Activated T-cell treated with anti-CD3 and anti-CD28 coated beads, Interleukin-2, amount 50 U/mL, for 24 hours (primary cell): ENCODE measurements around the gene PALM.
"Not testable (repeated sequence)": the region's sequence is repeated elsewhere in the genome, so short reads cannot be mapped to it uniquely, and the experiment has no call there.

ENCODE experiments used
- DNase-seq: peaks from one replicate; pipeline ENCODE4 v3.0.0-alpha.2; 2020
- H3K27ac Mint-ChIP-seq: 2 replicates; pipeline ENCODE4 v1.8.0; 2020; ENCODE audit warnings: mild to moderate bottlenecking, mixed read lengths
- H3K27me3 Mint-ChIP-seq: 2 replicates; pipeline ENCODE4 v1.8.0; 2020; ENCODE audit warnings: mixed read lengths
- H3K36me3 Mint-ChIP-seq: 2 replicates; pipeline ENCODE4 v1.8.0; 2020; ENCODE audit warnings: low read depth, mixed read lengths
- H3K4me1 Mint-ChIP-seq: 2 replicates; pipeline ENCODE4 v1.8.0; 2020; ENCODE audit warnings: low read depth, mixed read lengths
- H3K4me3 Mint-ChIP-seq: 2 replicates; pipeline ENCODE4 v1.8.0; 2020; ENCODE audit warnings: mild to moderate bottlenecking, moderate library complexity, mixed read lengths
- H3K9me3 Mint-ChIP-seq: 2 replicates; pipeline ENCODE4 v1.8.0; 2020; ENCODE audit warnings: mixed read lengths

PALM gene

GRCh38 chr19:708154-709143 is at the start of gene PALM:
TSS of gene PALM (plus strand) at chr19:708935. CDS start at chr19:709147, 212 bp downstream.
- DNase-seq = no peak
- Mint-ChIP-seq H3K27me3 (peaks cover 53% of the 10 kb centered on the region), H3K27ac (no peak within 1 kb of the TSS)

GRCh38 chr19:660793-661426 is 47.8 kb upstream of the PALM start:
- H3K27me3 Mint-ChIP-seq = no peaks in the 10 kb centered on the region
- H3K4me1 Mint-ChIP-seq = peaks cover 61% of the 10 kb centered on the region
- no peak for DNase-seq
- peak overlapping the region; percentile 98 for H3K4me3 Mint-ChIP-seq
- H3K27ac Mint-ChIP-seq = peak overlapping the region; percentile 98
- H3K36me3 Mint-ChIP-seq = peaks cover 57% of the 10 kb centered on the region
- H3K9me3 Mint-ChIP-seq = no peaks in the 10 kb centered on the region

More at GRCh38 chr19:708154-709143, at the start of gene PALM:
- H3K4me3 Mint-ChIP-seq = no peak within 1 kb of the TSS
- H3K9me3 Mint-ChIP-seq = no peaks in the 10 kb centered on the region
- H3K36me3 Mint-ChIP-seq = no peaks in the 10 kb centered on the region
- peaks cover 4% of the 10 kb centered on the region for H3K4me1 Mint-ChIP-seq

- Mint-ChIP-seq H3K27me3 (no peaks in the 10 kb centered on the region), H3K4me3 (peak overlapping the region; percentile 98), H3K4me1 (peaks cover 56% of the 10 kb centered on the region), H3K9me3 (no peaks in the 10 kb centered on the region), H3K36me3 (peaks cover 50% of the 10 kb centered on the region), H3K27ac (peak overlapping the region; percentile 98)
- DNase-seq = peak; percentile 77
Measured at GRCh38 chr19:661427-662196, 47.1 kb upstream of the PALM start.

- Mint-ChIP-seq H3K4me3 (peak overlapping the region; percentile 98), H3K27me3 (no peaks in the 10 kb centered on the region), H3K36me3 (peaks cover 43% of the 10 kb centered on the region), H3K4me1 (peaks cover 51% of the 10 kb centered on the region), H3K9me3 (no peaks in the 10 kb centered on the region), H3K27ac (peak overlapping the region; percentile 98)
- DNase-seq = peak; percentile 82
Measured at GRCh38 chr19:662207-662961, 46.4 kb upstream of the PALM start.

GRCh38 chr19:662962-663681 is 45.6 kb upstream of the PALM start, which contains the start of gene RNF126:
TSS of gene RNF126 (minus strand) at chr19:663214. CDS start at chr19:663121, 93 bp downstream.
- H3K36me3 Mint-ChIP-seq = peaks cover 38% of the 10 kb centered on the region
- H3K4me3 Mint-ChIP-seq = peak within 1 kb of the TSS; percentile 98
- peak; percentile 95 for DNase-seq
- H3K27ac Mint-ChIP-seq = peak within 1 kb of the TSS; percentile 98
- peaks cover 47% of the 10 kb centered on the region for H3K4me1 Mint-ChIP-seq
- no peaks in the 10 kb centered on the region for H3K27me3 Mint-ChIP-seq
- H3K9me3 Mint-ChIP-seq = no peaks in the 10 kb centered on the region

GRCh38 chr19:663682-664117 is 45.0 kb upstream of the PALM start:
- peaks cover 42% of the 10 kb centered on the region for H3K4me1 Mint-ChIP-seq
- peak overlapping the region; percentile 78 for H3K4me3 Mint-ChIP-seq
- peaks cover 32% of the 10 kb centered on the region for H3K36me3 Mint-ChIP-seq
- H3K27me3 Mint-ChIP-seq = no peaks in the 10 kb centered on the region
- H3K9me3 Mint-ChIP-seq = no peaks in the 10 kb centered on the region
- no peak for DNase-seq
- H3K27ac Mint-ChIP-seq = peak overlapping the region; percentile 94

- peaks cover 4% of the 10 kb centered on the region for H3K27me3 Mint-ChIP-seq
- peak overlapping the region; percentile 75 for H3K27ac Mint-ChIP-seq
- peak; percentile 89 for DNase-seq
- H3K4me1 Mint-ChIP-seq = peaks cover 31% of the 10 kb centered on the region
- H3K9me3 Mint-ChIP-seq = no peaks in the 10 kb centered on the region
- H3K4me3 Mint-ChIP-seq = peak overlapping the region; percentile 43
- H3K36me3 Mint-ChIP-seq = peaks cover 22% of the 10 kb centered on the region
Measured at GRCh38 chr19:664913-665443, 43.8 kb upstream of the PALM start.

GRCh38 chr19:666985-667573 is 41.7 kb upstream of the PALM start:
- peaks cover 17% of the 10 kb centered on the region for H3K4me1 Mint-ChIP-seq
- H3K36me3 Mint-ChIP-seq, H3K27me3 Mint-ChIP-seq, H3K9me3 Mint-ChIP-seq, DNase-seq, H3K4me3 Mint-ChIP-seq, H3K27ac Mint-ChIP-seq: not testable (repeated sequence)

GRCh38 chr19:668675-669434 is 39.9 kb upstream of the PALM start:
- not testable (repeated sequence) for H3K9me3 Mint-ChIP-seq, H3K36me3 Mint-ChIP-seq, DNase-seq, H3K27ac Mint-ChIP-seq, H3K4me3 Mint-ChIP-seq
- Mint-ChIP-seq H3K4me1 (peaks cover 11% of the 10 kb centered on the region), H3K27me3 (peaks cover 12% of the 10 kb centered on the region)

GRCh38 chr19:670609-671075 is 38.1 kb upstream of the PALM start:
- Mint-ChIP-seq H3K4me1 (peaks cover 3% of the 10 kb centered on the region), H3K9me3 (no peaks in the 10 kb centered on the region), H3K4me3 (no peak overlapping the region), H3K27ac (no peak overlapping the region), H3K36me3 (no peaks in the 10 kb centered on the region), H3K27me3 (peaks cover 25% of the 10 kb centered on the region)
- DNase-seq = no peak

GRCh38 chr19:674282-675151 is 34.2 kb upstream of the PALM start:
- no peak overlapping the region for H3K4me3 Mint-ChIP-seq
- no peak overlapping the region for H3K27ac Mint-ChIP-seq
- DNase-seq = no peak
- peaks cover 35% of the 10 kb centered on the region for H3K27me3 Mint-ChIP-seq
- H3K9me3 Mint-ChIP-seq = no peaks in the 10 kb centered on the region
- H3K36me3 Mint-ChIP-seq = no peaks in the 10 kb centered on the region
- peaks cover 11% of the 10 kb centered on the region for H3K4me1 Mint-ChIP-seq
